Upper lobe of right lung (tissue), 1 donor: ENCODE measurements around the gene THSD4. TPM values are rescaled to one million over a fixed set of nuclear protein-coding genes. Genes with fewer than 3 reads are reported as not detected.
"Not testable (repeated sequence)": the region's sequence is repeated elsewhere in the genome, so short reads cannot be mapped to it uniquely, and the experiment has no call there.

Experiments used
- ATAC-seq: fragments of 200-7000 bp; cut with Tn5 transposase; one replicate; pipeline ENCODE4 v1.9.1; 2020; ENCODE audit warnings: mild to moderate bottlenecking, moderate library complexity
- DNase-seq: peaks from one replicate; pipeline ENCODE4 v3.0.0-alpha.2; 2020
- H3K27ac ChIP-seq: fragments of 200-600 bp; one replicate; pipeline ENCODE4 v1.8.0; 2022
- H3K27me3 ChIP-seq: fragments of 200-600 bp; one replicate; pipeline ENCODE4 v1.8.0; 2022; ENCODE audit warnings: mild to moderate bottlenecking
- H3K36me3 ChIP-seq: fragments of 200-600 bp; one replicate; pipeline ENCODE4 v1.8.0; 2022
- H3K4me1 ChIP-seq: fragments of 200-600 bp; one replicate; pipeline ENCODE4 v1.8.0; 2022
- H3K4me3 ChIP-seq: fragments of 200-600 bp; one replicate; pipeline ENCODE4 v1.8.0; 2022; ENCODE audit warnings: mild to moderate bottlenecking
- H3K9me3 ChIP-seq: fragments of 200-600 bp; one replicate; pipeline ENCODE4 v1.8.0; 2022
- CTCF ChIP-seq: fragments of 200-600 bp; IDR thresholded peaks from one replicate; pipeline ENCODE4 v1.8.0; 2022; ENCODE audit warnings: antibody characterized with exemption
- intact Hi-C: fragments of 100-400 bp; cut with DNase I; formaldehyde crosslinking; loops from one replicate; pipeline ENCODE4 v1.11.0; 2022
- total RNA-seq: library from RNA; stranded (reverse); fragmentation: NEBNext Ultra II Directional; extraction: Animal tissue kit (Norgen Biotek cat#: 25700); gene quantifications from one replicate; pipeline ENCODE4 v1.2.1, GENCODE V29; 2021
- donor health status: DM: no; HTN: yes; CAD: no; lungs with severe emphysema.

THSD4 gene
- total RNA-seq, 1 donor from 2014 or later, result 25.6 TPM

- no peak overlapping the region for H3K27ac ChIP-seq
- intact Hi-C loops, result no loop called here
- no peaks in the 10 kb centered on the region for H3K4me1 ChIP-seq
- H3K9me3 ChIP-seq, result no peaks in the 10 kb centered on the region
- DNase-seq (no peak), ATAC-seq (no peak)
- no peaks in the 10 kb centered on the region for H3K36me3 ChIP-seq
- H3K27me3 ChIP-seq, result no peaks in the 10 kb centered on the region
- H3K4me3 ChIP-seq, result no peak overlapping the region
- no peak for TF ChIP-seq CTCF
Observed at GRCh38 chr15:71664622-71665021, 549.4 kb downstream of the THSD4 start.

GRCh38 chr15:71666763-71667620 lies 551.7 kb downstream of the THSD4 start:
- H3K9me3 ChIP-seq, result no peaks in the 10 kb centered on the region
- no peaks in the 10 kb centered on the region for H3K4me1 ChIP-seq
- ATAC-seq (no peak), DNase-seq (no peak)
- intact Hi-C loops, result no loop called here
- H3K27me3 ChIP-seq, result no peaks in the 10 kb centered on the region
- H3K27ac ChIP-seq, result no peak overlapping the region
- no peak overlapping the region for H3K4me3 ChIP-seq
- TF ChIP-seq CTCF, result no peak
- no peaks in the 10 kb centered on the region for H3K36me3 ChIP-seq

GRCh38 chr15:71669688-71670087 lies 554.4 kb downstream of the THSD4 start:
- no peaks in the 10 kb centered on the region for H3K4me1 ChIP-seq
- no peaks in the 10 kb centered on the region for H3K27me3 ChIP-seq
- no peak overlapping the region for H3K4me3 ChIP-seq
- TF ChIP-seq CTCF, result no peak
- H3K36me3 ChIP-seq, result no peaks in the 10 kb centered on the region
- no peak overlapping the region for H3K27ac ChIP-seq
- H3K9me3 ChIP-seq, result no peaks in the 10 kb centered on the region
- intact Hi-C loops, result no loop called here
- no peak for DNase-seq
- ATAC-seq, result no peak

- intact Hi-C loops, H3K27me3 ChIP-seq, ATAC-seq: not testable (repeated sequence)
Observed at GRCh38 chr15:71670222-71670621, 555.0 kb downstream of the THSD4 start.

GRCh38 chr15:71674354-71674753 lies 559.1 kb downstream of the THSD4 start:
- Histone ChIP-seq H3K4me1 (no peaks in the 10 kb centered on the region), H3K4me3 (no peak overlapping the region), H3K36me3 (no peaks in the 10 kb centered on the region), H3K27ac (no peak overlapping the region), H3K9me3 (no peaks in the 10 kb centered on the region), H3K27me3 (no peaks in the 10 kb centered on the region)
- ATAC-seq (no peak), DNase-seq (no peak)
- intact Hi-C loops, result no loop called here
- no peak for TF ChIP-seq CTCF

More at GRCh38 chr15:71670222-71670621, 555.0 kb downstream of the THSD4 start:
- not testable (repeated sequence) for DNase-seq, H3K9me3 ChIP-seq, H3K4me1 ChIP-seq, H3K4me3 ChIP-seq, H3K27ac ChIP-seq, H3K36me3 ChIP-seq

GRCh38 chr15:71677352-71677751 lies 562.1 kb downstream of the THSD4 start:
- Histone ChIP-seq H3K9me3 (no peaks in the 10 kb centered on the region), H3K27ac (no peak overlapping the region), H3K4me3 (no peak overlapping the region), H3K36me3 (no peaks in the 10 kb centered on the region), H3K4me1 (peaks cover 6% of the 10 kb centered on the region), H3K27me3 (no peaks in the 10 kb centered on the region)
- ATAC-seq (no peak), DNase-seq (no peak)
- TF ChIP-seq CTCF, result no peak
- intact Hi-C loops, result no loop called here
